Embryonic facial prominence (tissue), 1 donor: Measurements from ENCODE around the gene GNAI2.
"Not testable (repeated sequence)": the region's sequence is repeated elsewhere in the genome, so short reads cannot be mapped to it uniquely, and the experiment has no call there.

Experiments used
- DNase-seq: peaks from one replicate; pipeline ENCODE4 v3.0.0-alpha.2; 2016; ENCODE audit errors: extremely low spot score

The GNAI2 gene

GRCh38 chr3:50276762-50277101, 40.7 kb downstream of the GNAI2 start:
- DNase-seq: no peak

DNA sequence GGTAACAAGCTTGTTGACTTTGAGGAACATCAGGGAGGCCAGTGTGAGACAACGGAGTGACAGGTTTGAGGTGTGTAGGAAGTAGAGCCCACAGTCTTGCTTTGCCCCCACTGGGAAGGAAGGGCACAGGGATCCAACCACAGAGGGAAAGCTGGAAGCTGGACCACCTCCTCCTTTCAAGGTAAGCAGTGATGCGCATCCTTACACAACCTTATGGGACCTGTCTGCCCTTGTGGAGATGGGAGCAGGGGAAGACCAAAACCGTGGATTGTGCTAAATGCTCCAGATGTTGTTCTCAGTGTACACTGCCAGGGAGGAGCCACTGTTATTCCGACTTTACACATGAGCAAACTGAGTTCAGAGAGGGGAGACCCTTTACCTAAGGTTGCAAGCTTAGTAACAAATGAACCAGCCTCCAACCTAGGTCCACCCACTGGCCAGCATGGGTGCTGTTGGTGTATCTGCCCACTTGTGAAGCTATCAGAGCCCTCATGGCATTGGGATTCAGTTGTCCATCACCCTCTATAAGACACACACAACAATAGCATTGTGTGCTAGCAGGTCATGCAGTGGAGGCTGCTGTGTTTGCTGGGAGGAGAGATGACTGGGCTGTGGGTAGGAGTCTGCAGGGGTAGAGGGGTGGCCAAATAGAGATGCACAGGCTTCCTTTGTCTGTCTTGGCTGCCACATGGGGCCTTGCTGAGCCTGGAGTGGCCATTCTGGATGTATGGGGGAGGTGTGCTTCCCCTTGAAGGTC, 42.3 kb downstream of the GNAI2 start:
- DNase-seq: no peak

- DNase-seq: no peak
Measured at GRCh38 chr3:50278880-50279224, 42.8 kb downstream of the GNAI2 start, which contains the start of gene LSMEM2. Gene LSMEM2 (plus strand): TSS chr3:50279087. CDS start chr3:50279114, 27 bp downstream.

GRCh38 chr3:50279255-50280016, 43.4 kb downstream of the GNAI2 start:
- no peak for DNase-seq

GRCh38 chr3:50284121-50284520, 48.1 kb downstream of the GNAI2 start:
- DNase-seq: not testable (repeated sequence)

GRCh38 chr3:50286322-50287227, 50.6 kb downstream of the GNAI2 start:
- DNase-seq: no peak

DNA sequence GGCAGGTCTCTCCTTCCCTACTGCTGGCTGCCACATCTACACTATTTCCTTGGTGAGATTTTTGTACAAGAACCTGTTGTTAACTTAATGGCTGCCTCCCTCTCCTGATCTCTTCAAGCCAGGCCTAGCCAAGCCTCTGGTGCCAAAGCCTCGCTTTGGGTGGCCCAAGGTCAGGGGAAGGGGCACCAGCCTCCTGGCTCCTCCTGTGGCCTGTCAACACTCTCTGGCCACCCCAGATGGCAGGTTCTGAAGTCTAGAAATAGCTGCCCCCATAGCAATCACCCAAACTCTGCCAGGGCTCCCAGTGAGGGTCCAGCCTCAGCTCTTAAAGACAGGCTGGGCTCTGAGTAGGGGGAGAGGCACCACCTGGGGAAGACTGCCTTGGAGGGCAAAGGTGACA, 51.3 kb downstream of the GNAI2 start:
- DNase-seq: no peak

GRCh38 chr3:50288387-50289007, 52.5 kb downstream of the GNAI2 start:
- no peak for DNase-seq

DNA sequence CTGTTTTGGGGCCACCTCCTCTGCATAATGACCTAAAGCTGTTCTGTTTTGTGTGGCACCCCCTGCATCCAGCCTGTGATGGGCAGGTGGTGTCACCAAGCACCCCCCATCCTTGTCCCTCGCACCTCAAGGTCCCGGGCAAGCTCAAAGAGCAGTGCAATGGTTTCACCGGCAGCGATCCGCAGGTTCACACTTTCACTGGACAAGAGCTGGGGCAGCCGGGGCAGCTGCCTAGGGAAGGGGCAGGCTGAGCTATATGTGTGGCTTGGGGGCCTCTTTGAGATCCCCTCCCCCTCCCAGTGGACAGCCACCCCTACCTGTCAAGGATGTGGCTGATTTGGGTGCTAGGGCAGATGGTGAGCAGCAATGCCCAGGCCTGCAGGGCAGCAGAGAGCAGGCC, 53.1 kb downstream of the GNAI2 start:
- DNase-seq: no peak

- no peak for DNase-seq
Measured at GRCh38 chr3:50290161-50290641, 54.2 kb downstream of the GNAI2 start.

GRCh38 chr3:50292159-50293078, 56.4 kb downstream of the GNAI2 start, which contains the start of gene IFRD2:
Gene IFRD2 (minus strand): TSS chr3:50292429. CDS start chr3:50292274, 155 bp downstream.
- DNase-seq: peak; percentile 96

DNA sequence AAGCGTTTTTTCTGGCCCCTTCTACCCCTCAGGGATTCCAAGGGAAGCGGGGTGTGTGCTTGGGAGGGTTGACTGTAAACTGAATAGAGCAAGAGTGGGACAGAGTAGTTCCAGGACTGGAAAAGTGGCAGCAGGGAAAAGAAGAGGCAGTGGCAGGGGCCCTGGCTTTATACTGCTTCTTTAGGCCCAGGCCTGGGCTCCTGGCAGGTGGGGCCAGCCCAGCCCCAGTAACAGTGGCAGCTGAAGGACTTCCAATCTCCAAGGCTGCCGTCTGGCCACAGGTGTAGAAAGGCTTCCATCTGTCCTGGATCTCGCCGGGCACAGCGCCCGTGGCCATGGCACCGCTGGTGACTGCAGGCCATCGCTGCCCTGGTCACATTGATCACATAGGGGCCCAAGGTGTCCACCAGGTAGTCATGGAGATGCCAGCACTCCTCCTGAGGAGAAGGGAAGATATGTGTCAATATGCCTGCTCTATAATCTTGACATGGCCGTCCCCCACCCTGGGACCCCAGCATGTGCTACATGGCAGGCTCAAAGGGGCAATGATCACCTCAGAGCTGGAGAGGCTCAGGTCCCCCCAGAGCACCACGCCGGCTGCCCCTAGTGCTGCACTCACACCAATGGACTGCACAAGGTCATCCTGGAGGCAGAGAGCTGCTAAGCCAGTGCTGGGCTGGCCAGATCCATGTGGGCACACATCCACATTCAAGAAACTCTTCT, 57.2 kb downstream of the GNAI2 start:
- DNase-seq: no peak

DNA sequence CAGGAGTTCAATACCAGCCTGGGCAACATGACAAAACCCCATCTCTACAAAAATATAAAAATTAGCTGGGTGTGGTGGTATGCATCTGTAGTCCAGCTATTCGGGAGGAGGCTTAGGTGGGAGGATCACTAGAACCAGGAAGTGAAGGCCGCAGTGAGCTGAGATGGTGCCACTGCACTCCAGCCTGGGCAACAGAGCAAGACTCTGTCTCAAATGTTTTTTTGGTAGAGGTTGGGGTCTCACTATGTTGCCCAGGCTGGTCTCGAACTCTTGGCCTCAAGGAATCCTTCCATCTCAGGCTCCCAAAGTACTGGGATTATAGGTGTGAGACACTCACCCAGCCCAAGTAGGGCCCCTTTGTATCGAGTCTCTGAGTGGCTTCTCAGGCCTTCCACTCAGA, 58.1 kb downstream of the GNAI2 start:
- DNase-seq: no peak

GRCh38 chr3:50294492-50295403, 58.7 kb downstream of the GNAI2 start:
- no peak for DNase-seq

- DNase-seq: no peak
Measured at GRCh38 chr3:50295553-50296431, 59.8 kb downstream of the GNAI2 start.

DNA sequence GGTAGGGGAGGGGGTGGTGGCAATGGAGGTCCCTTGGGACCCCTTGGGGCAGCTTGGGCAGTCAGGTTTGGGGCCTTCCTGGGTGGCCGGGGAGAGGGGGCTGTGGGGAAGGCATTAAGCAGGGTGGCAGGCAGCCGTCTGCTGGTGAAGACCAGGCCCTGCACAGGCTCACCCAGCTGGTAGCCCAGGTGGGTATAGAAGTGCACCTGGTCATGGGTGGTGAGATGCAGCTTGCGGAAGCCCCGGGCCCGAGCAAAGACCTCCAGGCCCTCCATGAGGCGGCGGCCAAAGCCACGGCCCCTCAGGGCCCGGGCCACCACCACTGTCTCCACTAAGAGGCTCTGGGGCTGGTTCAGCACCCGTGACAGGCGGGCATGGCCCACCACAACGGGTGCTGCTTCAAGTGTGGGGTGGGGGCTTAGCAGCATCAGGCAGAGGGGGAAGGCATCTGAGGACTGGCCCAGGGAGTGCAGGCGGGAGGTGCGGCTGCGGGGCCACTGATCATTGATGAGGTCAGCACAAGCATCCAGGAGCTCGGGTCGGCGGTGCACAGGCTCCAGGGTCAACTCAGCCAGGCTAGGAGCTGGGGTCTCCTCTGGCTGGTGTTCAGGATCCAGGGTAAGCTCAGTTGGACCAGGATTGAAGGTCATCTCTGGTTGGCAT, 60.8 kb downstream of the GNAI2 start:
- peak; percentile 1 for DNase-seq

GRCh38 chr3:50297384-50297775, 61.4 kb downstream of the GNAI2 start:
- DNase-seq: peak; percentile 4
